Endothelial cell of umbilical vein (primary cell): ENCODE measurements around the gene CUX1. TPM values are rescaled to one million over a fixed set of nuclear protein-coding genes. Genes with fewer than 3 reads are reported as not detected.

ENCODE experiments used
- BruUV-seq: library from RNA; stranded (reverse); fragments of 400-500 nt; replicated peaks from 2 replicates; lab custom pipeline; 2021; lab: Mats Ljungman, UMichigan
- CTCF ChIA-PET: fragments of 300-600, 350-600 bp; sonication (Branson Sonifier 250); formaldehyde crosslinking; loops from one replicate; lab custom pipeline; 2021; ENCODE audit warnings: antibody characterized with exemption, inconsistent platforms; lab: Charles Lee
- POLR2A ChIA-PET: fragments of 300-600, 350-600 bp; sonication (Branson Sonifier 250); formaldehyde crosslinking; loops from one replicate; lab custom pipeline; 2021; ENCODE audit warnings: antibody characterized with exemption, inconsistent platforms; lab: Charles Lee
- DNase-seq: peaks from one replicate; pipeline ENCODE4 v3.0.0-alpha.2; 2011; ENCODE audit warnings: low read depth, low spot score
- FAIRE-seq: peaks from 2 replicates; lab custom pipeline; 2011; peaks lifted over from hg19 to GRCh38; lab: Jason Lieb, UNC
- H2AFZ ChIP-seq: 2 replicates; pipeline ENCODE4 v1.6.0; 2012; ENCODE audit warnings: low read depth, low read length, control low read depth, inconsistent platforms
- H3K27ac ChIP-seq: 2 replicates; pipeline ENCODE4 v1.5.1; 2011; ENCODE audit warnings: low read depth, mild to moderate bottlenecking, control low read depth, low read length, moderate library complexity; ENCODE audit not compliant: insufficient read depth
- H3K27me3 ChIP-seq, 2 experiments: 2 replicates each; pipeline versions ENCODE4 v1.6.0 to v1.6.1; 2011; ENCODE audit warnings: low read length in 2 of 2, mixed read lengths in 1 of 2; ENCODE audit not compliant: control insufficient read depth in 2 of 2, insufficient read depth in 2 of 2
- H3K36me3 ChIP-seq, 2 experiments: 2 replicates in 1 of 2; 3 replicates in 1 of 2; pipeline ENCODE4 v1.5.1; 2011; ENCODE audit warnings: low read length in 2 of 2, mild to moderate bottlenecking in 1 of 2, moderate library complexity in 1 of 2; ENCODE audit not compliant: control insufficient read depth in 2 of 2, insufficient read depth in 2 of 2; ENCODE audit errors: extremely low read depth in 1 of 2
- H3K4me1 ChIP-seq: 3 replicates; pipeline ENCODE4 v1.5.1; 2011; ENCODE audit warnings: mild to moderate bottlenecking, low read length; ENCODE audit not compliant: control insufficient read depth, insufficient read depth; ENCODE audit errors: extremely low read depth
- H3K4me2 ChIP-seq: 2 replicates; pipeline ENCODE4 v1.6.1; 2011; ENCODE audit warnings: low read length, control low read depth, mixed read lengths; ENCODE audit not compliant: insufficient read depth
- H3K4me3 ChIP-seq, 3 experiments: fragments of 200-600 bp in 1 of 3; sonication (generic), shearing (Covaris generic) in 1 of 3; replicated peaks in 1 of 3; 2 replicates each; pipeline ENCODE4 v1.5.1; 2011 to 2016; ENCODE audit warnings: control low read depth in 3 of 3, low read length in 3 of 3, mild to moderate bottlenecking in 2 of 3, inconsistent platforms in 1 of 3, low read depth in 1 of 3, moderate library complexity in 1 of 3; ENCODE audit not compliant: insufficient read depth in 1 of 3
- H3K79me2 ChIP-seq: 2 replicates; pipeline ENCODE4 v1.6.0; 2012; ENCODE audit warnings: low read length, inconsistent platforms; ENCODE audit not compliant: control insufficient read depth, insufficient read depth
- H3K9ac ChIP-seq: replicated peaks from 2 replicates; pipeline ENCODE3; 2011; ENCODE audit warnings: low read length, control low read depth; ENCODE audit not compliant: insufficient read depth; ENCODE audit errors: extremely low read depth
- H3K9me1 ChIP-seq: replicated peaks from 3 replicates; pipeline ENCODE4 v1.6.0; 2011; ENCODE audit warnings: mild to moderate bottlenecking, low read length; ENCODE audit not compliant: control insufficient read depth, insufficient read depth; ENCODE audit errors: extremely low read depth
- H3K9me3 ChIP-seq: replicated peaks from 2 replicates; pipeline ENCODE4 v1.5.1; 2012; ENCODE audit warnings: low read length, inconsistent platforms; ENCODE audit not compliant: control insufficient read depth, insufficient read depth
- H4K20me1 ChIP-seq: replicated peaks from 2 replicates; pipeline ENCODE3; 2011; ENCODE audit warnings: mild to moderate bottlenecking, low read length; ENCODE audit not compliant: control insufficient read depth, insufficient read depth; ENCODE audit errors: extremely low read depth
- CTCF ChIP-seq, 2 donors: IDR thresholded peaks; 1 replicate in 1 of 2; 2 replicates in 1 of 2; pipeline ENCODE4 v1.5.1; 2011; ENCODE audit warnings: low read length in 2 of 2, mild to moderate bottlenecking in 2 of 2, moderate library complexity in 2 of 2, control low read depth in 1 of 2, inconsistent platforms in 1 of 2, low read depth in 1 of 2; ENCODE audit not compliant: insufficient read depth in 1 of 2; ENCODE audit errors: extremely low read depth in 1 of 2
- EZH2 ChIP-seq: IDR thresholded peaks from 2 replicates; pipeline ENCODE4 v1.6.1; 2012; ENCODE audit warnings: borderline replicate concordance, low read depth, mild to moderate bottlenecking, moderate library complexity, low read length, inconsistent platforms; ENCODE audit not compliant: severe bottlenecking
- FOS ChIP-seq: IDR thresholded peaks from 2 replicates; pipeline ENCODE4 v1.6.1; 2011; ENCODE audit warnings: mild to moderate bottlenecking, low read length, moderate library complexity, borderline replicate concordance; ENCODE audit not compliant: insufficient read depth
- GATA2 ChIP-seq: IDR thresholded peaks from 2 replicates; pipeline ENCODE4 v1.7.0; 2011; ENCODE audit warnings: low read depth, mild to moderate bottlenecking, moderate library complexity, mixed read lengths, low read length; ENCODE audit not compliant: insufficient read length, insufficient read depth
- JUN ChIP-seq: IDR thresholded peaks from 2 replicates; pipeline ENCODE4 v1.6.1; 2011; ENCODE audit warnings: borderline replicate concordance, low read depth; ENCODE audit not compliant: insufficient read length, insufficient read depth
- MYC ChIP-seq: IDR thresholded peaks from one replicate; pipeline ENCODE4 v1.6.1; 2011; ENCODE audit warnings: mild to moderate bottlenecking, low read depth, low read length
- POLR2A ChIP-seq: IDR thresholded peaks from 2 replicates; pipeline ENCODE4 v1.6.1; 2012; ENCODE audit warnings: low read depth, mild to moderate bottlenecking, control low read depth, low read length
- POLR2AphosphoS5 ChIP-seq: IDR thresholded peaks from 2 replicates; pipeline ENCODE4 v1.6.1; 2012; ENCODE audit warnings: low read depth, mild to moderate bottlenecking, control low read depth, low read length, moderate library complexity; ENCODE audit not compliant: insufficient read depth
- dilution Hi-C: fragments of 300-500 bp; cut with MboI; formaldehyde crosslinking; loops from one replicate; pipeline ENCODE4 v1.15.0; 2019; ENCODE audit warnings: low sequenced_read_pairs; ENCODE audit not compliant: extremely low pct_ligation_motif_present
- intact Hi-C: fragments of 100-400 bp; cut with micrococcal nuclease; formaldehyde crosslinking; loops from one replicate; pipeline ENCODE4 v1.10.0; 2022
- polyA plus RNA-seq, 4 experiments: library from polyadenylated mRNA; depleted of rRNA in 3 of 4; stranded (reverse) in 3 of 4; unstranded in 1 of 4; fragments of >200 nt; gene quantifications; 2 replicates each; pipeline versions ENCODE4 v1.2.1 to v1.2.3, GENCODE V29; 2011 to 2012; ENCODE audit warnings: missing spikeins in 1 of 4
- total RNA-seq: library from RNA; stranded (reverse); gene quantifications from 2 replicates; pipeline ENCODE4 v1.2.3, GENCODE V29; 2021
- TF ChIP-seq, protein P1 (sequence below): IDR thresholded peaks from 2 replicates; pipeline ENCODE4 v1.6.1; 2011; ENCODE audit not compliant: insufficient read depth, insufficient read length

The CUX1 gene
- total and polyA plus RNA-seq, 2 donors (not counting 3 experiments of a cell fraction or from before 2014, with no cell fraction given): 13.8 to 49.8 TPM

- DNase-seq (no peak), FAIRE-seq (no peak)
- no peaks in the 10 kb centered on the region for H3K4me1 ChIP-seq
- POLR2A ChIA-PET: no interaction called here
- H3K27me3 ChIP-seq: no peaks in the 10 kb centered on the region
- TF ChIP-seq MYC (no peak), GATA2 (no peak), CTCF (IDR thresholded peaks at IDR 0.05; ENCODE audit: extremely low read depth in 1 of 2, insufficient read depth in 1 of 2, low read depth in 1 of 2, low read length in 2 of 2) (no peak), JUN (no peak), POLR2AphosphoS5 (no peak), POLR2A (no peak), EZH2 (no peak), FOS (no peak)
- TF ChIP-seq, protein P1, sequence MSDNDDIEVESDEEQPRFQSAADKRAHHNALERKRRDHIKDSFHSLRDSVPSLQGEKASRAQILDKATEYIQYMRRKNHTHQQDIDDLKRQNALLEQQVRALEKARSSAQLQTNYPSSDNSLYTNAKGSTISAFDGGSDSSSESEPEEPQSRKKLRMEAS: no peak
- CTCF ChIA-PET: interaction anchor here (1.1 kb wide), 1 partner anchor 28 kb away, joined by 3 read pairs; no protein-coding TSS in a partner anchor
- H3K9me1 ChIP-seq: no peaks in the 10 kb centered on the region
- no TSS peak for BruUV-seq
- dilution Hi-C loops (no loop called here), intact Hi-C loops (no loop called here)
- H3K4me3 ChIP-seq: no peak overlapping the region
- H3K36me3 ChIP-seq: no peaks in the 10 kb centered on the region
- no peaks in the 10 kb centered on the region for H3K9me3 ChIP-seq
- H4K20me1 ChIP-seq: no peaks in the 10 kb centered on the region
- H3K9ac ChIP-seq: no peak overlapping the region
- H3K27ac ChIP-seq: no peak overlapping the region
- no peaks in the 10 kb centered on the region for H3K79me2 ChIP-seq
- H3K4me2 ChIP-seq: no peak overlapping the region
- no peak overlapping the region for H2AFZ ChIP-seq
Observed at GRCh38 chr7:102149416-102149815, 332.0 kb downstream of the CUX1 start.
